SK-N-SH treated with all-trans-retinoic acid at 6 μM for 48 hours (cell line): ENCODE measurements around the gene MTMR3.

Experiments used
- ATAC-seq: fragments of 200-7000 bp; cut with Tn5 transposase; 3 replicates; pipeline ENCODE4 v1.9.1; 2020; ENCODE audit warnings: mild to moderate bottlenecking, moderate library complexity
- RARB ChIP-seq: fragments of 250-450 bp; sonication (Bioruptor Pico); IDR thresholded peaks from 2 replicates; pipeline ENCODE4 v1.8.0; 2021; ENCODE audit warnings: mild to moderate bottlenecking, moderate library complexity
- TF ChIP-seq, protein P1 (sequence below): fragments of 250-450 bp; sonication (Bioruptor Pico); IDR thresholded peaks from 2 replicates; pipeline ENCODE4 v1.8.0; 2021; ENCODE audit warnings: low read depth, mild to moderate bottlenecking, moderate library complexity, borderline replicate concordance

The MTMR3 gene

DNA sequence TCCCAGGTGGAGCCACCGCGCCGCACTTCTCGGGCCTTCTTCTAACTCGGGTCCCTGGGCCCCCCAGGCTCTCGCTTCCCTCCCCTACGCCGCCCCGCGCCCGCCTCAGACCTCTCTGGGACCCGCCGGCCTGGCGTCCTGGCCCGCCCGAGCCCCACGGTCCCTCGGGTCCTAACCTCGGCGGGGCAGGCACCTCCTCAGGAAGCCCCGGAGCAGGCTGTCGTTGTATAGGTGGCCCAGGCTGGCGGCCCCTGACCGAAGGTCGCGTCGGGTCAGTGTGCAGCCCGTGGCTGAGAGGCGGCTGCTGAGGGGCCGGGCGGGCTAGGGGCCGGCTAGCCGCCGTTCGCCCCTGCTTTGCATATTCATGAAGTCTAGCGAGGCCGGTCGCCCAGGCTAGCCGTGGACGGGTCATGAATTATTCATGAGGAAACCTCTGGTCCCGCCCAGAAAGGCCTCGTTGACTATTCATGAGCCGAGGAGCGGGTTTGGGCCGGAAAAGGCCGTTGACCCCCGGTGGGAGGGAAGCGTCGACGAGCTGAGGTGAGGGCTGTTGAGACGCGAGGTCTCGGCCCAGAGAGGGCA is 197.1 kb downstream of the MTMR3 start, which contains the start of gene HORMAD2:
Gene HORMAD2 (plus strand): TSS at position 513 of the 582 bp plus-strand sequence. CDS start 13,489 bp downstream, outside the sequence.
- no peak for ATAC-seq
- TF ChIP-seq, protein P1, sequence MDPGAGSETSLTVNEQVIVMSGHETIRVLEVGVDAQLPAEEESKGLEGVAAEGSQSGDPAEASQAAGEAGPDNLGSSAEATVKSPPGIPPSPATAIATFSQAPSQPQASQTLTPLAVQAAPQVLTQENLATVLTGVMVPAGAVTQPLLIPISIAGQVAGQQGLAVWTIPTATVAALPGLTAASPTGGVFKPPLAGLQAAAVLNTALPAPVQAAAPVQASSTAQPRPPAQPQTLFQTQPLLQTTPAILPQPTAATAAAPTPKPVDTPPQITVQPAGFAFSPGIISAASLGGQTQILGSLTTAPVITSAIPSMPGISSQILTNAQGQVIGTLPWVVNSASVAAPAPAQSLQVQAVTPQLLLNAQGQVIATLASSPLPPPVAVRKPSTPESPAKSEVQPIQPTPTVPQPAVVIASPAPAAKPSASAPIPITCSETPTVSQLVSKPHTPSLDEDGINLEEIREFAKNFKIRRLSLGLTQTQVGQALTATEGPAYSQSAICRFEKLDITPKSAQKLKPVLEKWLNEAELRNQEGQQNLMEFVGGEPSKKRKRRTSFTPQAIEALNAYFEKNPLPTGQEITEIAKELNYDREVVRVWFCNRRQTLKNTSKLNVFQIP: no peak
- TF ChIP-seq RARB: no peak
- TF ChIP-seq, all 23 proteins: peak for 0
